C4-2B (cell line): Measurements from ENCODE around the gene ATP6V1B1.

Experiments used
- ZFX ChIP-seq: fragments of 450-650 bp; IDR thresholded peaks from 2 replicates; pipeline ENCODE4 v1.6.1; 2017
- TF ChIP-seq, protein P1 (sequence below): fragments of 450-650 bp; conservative IDR thresholded peaks from 2 replicates; pipeline ENCODE4 v1.5.1; 2017; ENCODE audit warnings: mild to moderate bottlenecking

DNA sequence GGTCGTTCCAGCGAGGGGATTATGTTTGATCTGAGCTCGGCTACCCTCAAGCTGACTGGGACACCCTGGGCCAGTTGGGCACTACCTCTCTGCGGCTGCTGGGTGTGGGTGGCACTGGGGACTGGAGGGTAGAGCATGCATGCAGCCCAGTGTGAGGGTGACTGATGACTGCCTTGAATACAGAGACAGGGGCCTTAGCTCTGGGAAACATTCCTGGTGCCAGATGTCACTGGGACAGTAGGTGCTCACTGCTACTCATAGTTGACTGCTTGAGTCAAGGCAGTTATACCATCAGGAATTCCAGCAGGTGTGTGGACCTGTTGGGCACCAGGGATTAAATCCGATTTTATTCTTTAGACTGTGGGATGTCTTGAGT, 33.6 kb upstream of the ATP6V1B1 start:
- TF ChIP-seq, protein P1, sequence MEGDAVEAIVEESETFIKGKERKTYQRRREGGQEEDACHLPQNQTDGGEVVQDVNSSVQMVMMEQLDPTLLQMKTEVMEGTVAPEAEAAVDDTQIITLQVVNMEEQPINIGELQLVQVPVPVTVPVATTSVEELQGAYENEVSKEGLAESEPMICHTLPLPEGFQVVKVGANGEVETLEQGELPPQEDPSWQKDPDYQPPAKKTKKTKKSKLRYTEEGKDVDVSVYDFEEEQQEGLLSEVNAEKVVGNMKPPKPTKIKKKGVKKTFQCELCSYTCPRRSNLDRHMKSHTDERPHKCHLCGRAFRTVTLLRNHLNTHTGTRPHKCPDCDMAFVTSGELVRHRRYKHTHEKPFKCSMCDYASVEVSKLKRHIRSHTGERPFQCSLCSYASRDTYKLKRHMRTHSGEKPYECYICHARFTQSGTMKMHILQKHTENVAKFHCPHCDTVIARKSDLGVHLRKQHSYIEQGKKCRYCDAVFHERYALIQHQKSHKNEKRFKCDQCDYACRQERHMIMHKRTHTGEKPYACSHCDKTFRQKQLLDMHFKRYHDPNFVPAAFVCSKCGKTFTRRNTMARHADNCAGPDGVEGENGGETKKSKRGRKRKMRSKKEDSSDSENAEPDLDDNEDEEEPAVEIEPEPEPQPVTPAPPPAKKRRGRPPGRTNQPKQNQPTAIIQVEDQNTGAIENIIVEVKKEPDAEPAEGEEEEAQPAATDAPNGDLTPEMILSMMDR: no peak
- TF ChIP-seq ZFX: no peak
